ENCODE measurements around the gene MEF2A.
"Not testable (repeated sequence)": the region's sequence is repeated elsewhere in the genome, so short reads cannot be mapped to it uniquely, and the experiment has no call there.

The MEF2A gene

GRCh38 chr15:99565299-99566156, at the start of gene MEF2A:
Gene MEF2A (plus strand): TSS chr15:99565984. CDS start chr15:99633120, 67,136 bp downstream.
- DNase-seq (ENCODE audit: extremely low spot score): peak; percentile 92
- POLR2A ChIA-PET: interaction anchor here (0.5 to 3.5 kb wide), 4 partner anchors 13 to 100 kb away, joined by 3 to 21 read pairs (median 6); no protein-coding TSS in a partner anchor
- no peak for TF ChIP-seq CTCF (IDR thresholded peaks at IDR 0.05; ENCODE audit: control extremely low read depth, extremely low read depth, low read depth, missing control alignments)
- CTCF ChIA-PET: interaction anchor here (1.0 to 6.4 kb wide), 6 partner anchors 9 to 139 kb away, joined by 3 to 24 read pairs (median 6); no protein-coding TSS in a partner anchor

- ChIA-PET CTCF (interaction anchor here (1.5 kb wide), 1 partner anchor 38 kb away, joined by 4 read pairs; no protein-coding TSS in a partner anchor), POLR2A (no interaction called here)
- no peak for TF ChIP-seq CTCF (IDR thresholded peaks at IDR 0.05; ENCODE audit: control extremely low read depth, extremely low read depth, low read depth, missing control alignments)
- DNase-seq (ENCODE audit: extremely low spot score): no peak
Measured at GRCh38 chr15:99518191-99518590, 47.6 kb upstream of the MEF2A start.

- POLR2A ChIA-PET; DNase-seq (ENCODE audit: extremely low spot score): not testable (repeated sequence)
- CTCF ChIA-PET: interaction anchor here (1.5 kb wide), 1 partner anchor 37 kb away, joined by 4 read pairs; no protein-coding TSS in a partner anchor
Measured at GRCh38 chr15:99519366-99519765, 46.4 kb upstream of the MEF2A start.

GRCh38 chr15:99522288-99522687, 43.5 kb upstream of the MEF2A start:
- no peak for DNase-seq (ENCODE audit: extremely low spot score)
- ChIA-PET CTCF (interaction anchor here (1.2 kb wide), 1 partner anchor 9 kb away, joined by 3 read pairs; no protein-coding TSS in a partner anchor), POLR2A (no interaction called here)
- TF ChIP-seq CTCF (IDR thresholded peaks at IDR 0.05; ENCODE audit: control extremely low read depth, extremely low read depth, low read depth, missing control alignments): no peak

GRCh38 chr15:99526176-99526575, 39.6 kb upstream of the MEF2A start:
- no peak for TF ChIP-seq CTCF (IDR thresholded peaks at IDR 0.05; ENCODE audit: control extremely low read depth, extremely low read depth, low read depth, missing control alignments)
- CTCF ChIA-PET: interaction anchor here (1.3 kb wide), 2 partner anchors 9 to 13 kb away, joined by 3 to 4 read pairs; no protein-coding TSS in a partner anchor
- POLR2A ChIA-PET: no interaction called here
- no peak for DNase-seq (ENCODE audit: extremely low spot score)

- TF ChIP-seq CTCF (IDR thresholded peaks at IDR 0.05; ENCODE audit: control extremely low read depth, extremely low read depth, low read depth, missing control alignments): no peak
- no peak for DNase-seq (ENCODE audit: extremely low spot score)
- ChIA-PET POLR2A (no interaction called here), CTCF (interaction anchor here (1.3 kb wide), 2 partner anchors 9 to 12 kb away, joined by 3 to 4 read pairs; no protein-coding TSS in a partner anchor)
Measured at GRCh38 chr15:99526671-99527070, 39.1 kb upstream of the MEF2A start.
